GM12872 (cell line): ENCODE measurements around the gene IMPDH2.

ENCODE experiments used
- TF ChIP-seq, protein P1 (sequence below): IDR thresholded peaks from 3 replicates; pipeline ENCODE4 v1.5.1; 2011; ENCODE audit warnings: low read depth, mild to moderate bottlenecking, low read length, moderate library complexity; ENCODE audit not compliant: insufficient read depth

Gene IMPDH2

DNA sequence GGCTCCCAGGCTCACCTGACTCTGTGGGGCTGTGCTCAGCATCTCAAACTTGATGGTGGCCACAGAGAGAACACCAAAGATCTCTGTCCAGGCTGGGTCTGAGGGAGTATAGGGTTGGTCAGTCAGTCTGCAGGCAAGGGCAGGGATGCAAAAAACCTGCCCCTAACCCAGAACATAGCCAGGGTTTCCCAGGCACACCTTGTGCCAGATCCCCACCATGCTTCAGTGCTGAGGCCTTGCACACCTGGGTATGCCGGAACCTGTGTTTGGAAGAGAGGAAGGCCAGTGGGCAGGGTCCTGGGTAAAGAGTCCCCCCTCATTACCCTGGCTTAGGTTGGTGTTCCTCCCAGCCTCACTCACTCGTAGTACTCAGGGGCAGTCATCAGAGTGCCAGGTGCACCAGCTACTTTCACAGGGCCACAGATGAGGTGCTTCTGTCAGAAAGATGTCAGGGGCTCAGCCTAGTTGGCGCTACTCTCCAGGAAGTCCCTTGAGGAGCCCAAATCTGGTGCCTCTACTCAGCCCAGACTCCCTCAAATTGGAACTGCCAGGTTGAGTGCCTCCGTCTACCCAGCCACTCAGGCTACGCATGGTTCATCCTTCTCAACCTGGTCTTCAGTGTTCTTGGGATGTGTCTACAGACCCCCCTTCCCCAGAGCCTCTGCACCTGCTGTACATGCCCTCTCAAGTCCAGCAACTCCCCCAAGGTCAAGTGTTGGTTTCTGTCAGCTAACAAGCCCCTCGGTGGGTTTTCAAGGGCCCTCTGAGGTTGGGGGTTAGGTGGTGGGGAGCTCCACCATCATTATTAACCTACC, 12.6 kb downstream of the IMPDH2 start:
- TF ChIP-seq, protein P1, sequence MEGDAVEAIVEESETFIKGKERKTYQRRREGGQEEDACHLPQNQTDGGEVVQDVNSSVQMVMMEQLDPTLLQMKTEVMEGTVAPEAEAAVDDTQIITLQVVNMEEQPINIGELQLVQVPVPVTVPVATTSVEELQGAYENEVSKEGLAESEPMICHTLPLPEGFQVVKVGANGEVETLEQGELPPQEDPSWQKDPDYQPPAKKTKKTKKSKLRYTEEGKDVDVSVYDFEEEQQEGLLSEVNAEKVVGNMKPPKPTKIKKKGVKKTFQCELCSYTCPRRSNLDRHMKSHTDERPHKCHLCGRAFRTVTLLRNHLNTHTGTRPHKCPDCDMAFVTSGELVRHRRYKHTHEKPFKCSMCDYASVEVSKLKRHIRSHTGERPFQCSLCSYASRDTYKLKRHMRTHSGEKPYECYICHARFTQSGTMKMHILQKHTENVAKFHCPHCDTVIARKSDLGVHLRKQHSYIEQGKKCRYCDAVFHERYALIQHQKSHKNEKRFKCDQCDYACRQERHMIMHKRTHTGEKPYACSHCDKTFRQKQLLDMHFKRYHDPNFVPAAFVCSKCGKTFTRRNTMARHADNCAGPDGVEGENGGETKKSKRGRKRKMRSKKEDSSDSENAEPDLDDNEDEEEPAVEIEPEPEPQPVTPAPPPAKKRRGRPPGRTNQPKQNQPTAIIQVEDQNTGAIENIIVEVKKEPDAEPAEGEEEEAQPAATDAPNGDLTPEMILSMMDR, result no peak

DNA sequence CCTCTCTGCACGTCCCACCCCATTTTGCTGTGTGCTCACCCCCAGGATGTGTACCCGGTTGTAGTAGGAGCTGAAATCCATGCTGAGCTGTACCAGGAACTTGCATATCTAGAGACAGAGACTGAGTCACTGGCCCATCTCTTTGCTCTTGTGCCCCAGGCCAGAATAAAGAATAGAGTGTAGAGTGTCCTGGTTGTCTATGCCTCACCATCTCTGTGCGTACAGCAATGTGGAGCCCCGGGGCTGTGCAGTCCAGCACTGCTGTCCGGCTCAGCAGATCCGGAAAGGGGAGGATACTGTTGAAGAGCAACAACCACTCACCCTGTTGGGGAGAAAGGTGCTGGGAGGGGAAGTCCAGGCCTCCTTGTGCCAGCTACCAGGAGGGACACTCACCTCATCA, 13.4 kb downstream of the IMPDH2 start:
- TF ChIP-seq, protein P1, result no peak

DNA sequence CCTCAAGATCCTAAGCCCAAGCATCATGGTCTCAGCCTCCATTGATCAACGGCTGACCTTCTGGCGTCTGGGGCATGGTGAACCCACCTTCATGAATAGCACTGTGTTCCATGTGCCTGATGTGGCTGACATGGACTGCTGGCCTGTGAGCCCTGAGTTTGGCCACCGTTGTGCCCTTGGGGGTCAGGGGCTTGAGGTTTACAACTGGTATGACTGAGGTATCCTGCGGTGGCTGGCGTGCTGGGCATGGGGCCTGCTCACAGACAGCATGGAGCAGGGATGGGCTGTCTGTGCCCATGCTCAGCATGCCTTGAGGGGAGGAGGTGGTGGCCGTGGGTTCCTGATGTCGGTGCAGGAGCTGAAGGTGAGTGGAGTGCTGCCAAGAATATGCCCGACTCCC, 14.1 kb downstream of the IMPDH2 start:
- TF ChIP-seq, protein P1, result no peak

DNA sequence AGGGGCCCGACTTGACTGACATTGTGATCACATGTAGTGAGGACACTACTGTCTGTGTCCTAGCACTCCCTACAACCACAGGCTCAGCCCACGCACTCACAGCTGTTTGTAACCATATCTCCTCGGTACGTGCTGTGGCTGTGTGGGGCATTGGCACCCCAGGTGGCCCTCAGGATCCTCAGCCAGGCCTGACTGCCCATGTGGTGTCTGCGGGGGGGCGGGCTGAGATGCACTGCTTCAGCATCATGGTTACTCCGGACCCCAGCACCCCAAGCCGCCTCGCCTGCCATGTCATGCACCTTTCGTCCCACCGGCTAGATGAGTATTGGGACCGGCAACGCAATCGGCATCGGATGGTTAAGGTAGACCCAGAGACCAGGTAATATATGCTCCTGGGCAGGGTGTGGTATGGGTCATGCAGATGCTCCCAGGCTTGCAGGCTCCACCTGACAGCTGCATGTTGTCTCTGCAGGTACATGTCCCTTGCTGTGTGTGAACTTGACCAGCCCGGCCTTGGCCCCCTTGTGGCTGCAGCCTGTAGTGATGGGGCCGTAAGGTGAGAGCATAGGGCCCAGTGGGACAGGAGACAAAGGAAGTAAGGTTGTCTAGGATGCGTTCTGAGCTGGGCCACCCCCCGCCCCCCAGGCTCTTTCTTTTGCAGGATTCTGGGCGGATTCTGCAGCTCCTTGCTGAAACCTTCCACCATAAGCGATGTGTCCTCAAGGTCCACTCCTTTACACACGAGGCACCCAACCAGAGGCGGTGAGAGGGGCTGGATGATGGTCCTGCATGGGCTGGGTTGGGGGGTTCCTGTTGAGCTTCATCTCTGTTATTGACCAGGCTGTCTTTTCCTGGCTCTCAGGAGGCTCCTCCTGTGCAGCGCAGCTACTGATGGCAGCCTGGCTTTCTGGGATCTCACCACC, 15.2 kb downstream of the IMPDH2 start:
- TF ChIP-seq, protein P1, result peak; percentile 84

DNA sequence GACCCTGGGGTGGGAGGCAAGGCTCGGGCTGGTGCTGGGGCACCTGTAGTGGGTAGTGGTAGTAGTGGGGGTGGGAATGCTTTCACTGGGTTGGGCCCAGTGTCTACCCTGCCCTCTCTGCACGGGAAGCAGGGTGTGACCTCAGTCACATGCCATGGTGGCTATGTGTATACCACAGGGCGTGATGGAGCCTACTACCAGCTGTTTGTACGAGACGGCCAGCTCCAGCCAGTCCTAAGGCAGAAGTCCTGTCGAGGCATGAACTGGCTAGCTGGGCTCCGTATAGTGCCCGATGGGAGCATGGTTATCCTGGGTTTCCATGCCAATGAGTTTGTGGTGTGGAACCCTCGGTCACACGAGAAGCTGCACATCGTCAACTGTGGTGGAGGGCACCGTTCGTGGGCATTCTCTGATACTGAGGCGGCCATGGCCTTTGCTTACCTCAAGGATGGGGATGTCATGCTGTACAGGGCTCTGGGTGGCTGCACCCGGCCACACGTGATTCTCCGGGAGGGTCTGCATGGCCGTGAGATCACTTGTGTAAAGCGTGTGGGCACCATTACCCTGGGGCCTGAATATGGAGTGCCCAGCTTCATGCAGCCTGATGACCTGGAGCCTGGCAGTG, 16.0 kb downstream of the IMPDH2 start:
- TF ChIP-seq, protein P1, result no peak

DNA sequence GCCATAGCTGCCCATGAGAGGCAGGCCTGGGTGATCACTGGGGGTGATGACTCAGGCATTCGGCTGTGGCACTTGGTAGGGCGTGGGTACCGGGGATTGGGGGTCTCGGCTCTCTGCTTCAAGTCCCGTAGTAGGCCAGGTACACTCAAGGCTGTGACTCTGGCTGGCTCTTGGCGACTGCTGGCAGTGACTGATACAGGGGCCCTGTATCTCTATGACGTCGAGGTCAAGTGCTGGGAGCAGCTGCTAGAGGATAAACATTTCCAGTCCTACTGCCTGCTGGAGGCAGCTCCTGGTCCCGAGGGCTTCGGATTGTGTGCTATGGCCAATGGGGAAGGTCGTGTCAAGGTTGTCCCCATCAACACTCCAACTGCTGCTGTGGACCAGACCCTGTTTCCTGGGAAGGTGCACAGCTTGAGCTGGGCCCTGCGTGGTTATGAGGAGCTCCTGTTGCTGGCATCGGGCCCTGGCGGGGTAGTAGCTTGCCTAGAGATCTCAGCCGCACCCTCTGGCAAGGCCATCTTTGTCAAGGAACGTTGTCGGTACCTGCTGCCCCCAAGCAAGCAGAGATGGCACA, 16.7 kb downstream of the IMPDH2 start:
- TF ChIP-seq, protein P1, result no peak
